ENCODE data around the gene FGFR3.

The FGFR3 gene

DNA sequence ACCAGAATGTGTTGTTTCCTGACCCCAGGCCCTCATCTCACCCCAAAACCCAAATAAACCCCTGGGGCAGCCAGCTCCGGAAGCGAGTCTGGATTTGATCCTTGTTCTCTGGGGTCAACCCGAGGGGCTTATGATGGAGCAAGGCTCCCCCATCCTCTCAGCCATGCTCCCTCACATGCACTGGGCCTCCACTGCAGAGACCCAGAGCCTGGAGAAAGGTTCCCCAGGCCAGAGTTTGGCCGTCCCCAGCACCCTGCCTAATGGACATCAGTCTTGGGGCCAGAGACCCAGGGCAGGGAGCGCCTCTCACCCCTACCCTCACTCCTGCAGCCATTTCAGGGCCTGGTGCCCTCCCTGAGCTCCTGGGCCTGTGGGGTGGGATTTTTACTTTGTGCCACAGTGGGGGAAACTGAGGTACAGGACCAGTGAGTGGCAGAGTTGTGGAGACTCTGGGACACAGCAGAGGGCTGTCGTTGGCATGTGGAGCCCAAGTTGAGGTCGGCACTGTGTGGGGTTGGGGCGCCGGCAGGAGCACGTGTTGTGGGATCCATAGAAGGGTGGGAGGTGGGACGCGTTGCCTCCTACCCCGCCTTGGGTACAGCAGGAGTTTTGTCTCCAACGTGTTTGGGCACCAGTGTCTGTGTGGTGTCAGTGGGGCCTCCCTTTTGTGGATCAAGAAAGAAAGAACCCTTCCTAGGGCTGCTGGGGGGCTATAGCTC, 3.6 kb downstream of the FGFR3 start:
- no peak for DNase-seq (ENCODE audit: low read depth)

DNA sequence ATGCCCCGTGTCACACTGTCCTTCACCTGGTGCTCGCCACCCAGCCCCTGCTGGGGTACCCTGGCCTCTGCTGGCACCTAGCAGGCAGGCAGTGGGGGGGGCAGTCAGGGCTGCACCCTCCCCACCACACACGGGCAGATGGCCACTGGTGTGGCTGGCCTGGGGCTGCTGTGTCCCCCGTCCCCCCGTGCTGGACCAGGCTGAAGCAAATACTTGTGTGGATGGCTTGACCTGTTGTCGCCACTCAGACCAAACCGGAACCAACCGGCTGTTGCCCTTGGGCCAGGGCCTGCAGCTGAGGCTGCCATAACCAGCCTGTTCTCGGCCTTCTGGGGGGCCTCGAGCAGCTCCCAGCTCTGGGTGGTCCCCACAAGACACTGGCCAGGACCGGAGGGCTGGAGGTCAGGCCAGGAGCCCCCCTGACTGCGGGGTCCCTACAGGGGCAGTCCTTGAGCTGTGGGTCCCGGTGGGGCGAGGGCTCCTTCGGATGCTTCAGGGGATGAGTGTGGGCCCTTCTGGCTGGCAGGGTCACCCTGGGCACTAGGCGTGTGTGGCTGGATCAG, 4.3 kb downstream of the FGFR3 start:
- H3K4me3 ChIP-seq (ENCODE audit: control insufficient read depth, low read depth, low read length) = no peak overlapping the region
- TF ChIP-seq, protein P1, sequence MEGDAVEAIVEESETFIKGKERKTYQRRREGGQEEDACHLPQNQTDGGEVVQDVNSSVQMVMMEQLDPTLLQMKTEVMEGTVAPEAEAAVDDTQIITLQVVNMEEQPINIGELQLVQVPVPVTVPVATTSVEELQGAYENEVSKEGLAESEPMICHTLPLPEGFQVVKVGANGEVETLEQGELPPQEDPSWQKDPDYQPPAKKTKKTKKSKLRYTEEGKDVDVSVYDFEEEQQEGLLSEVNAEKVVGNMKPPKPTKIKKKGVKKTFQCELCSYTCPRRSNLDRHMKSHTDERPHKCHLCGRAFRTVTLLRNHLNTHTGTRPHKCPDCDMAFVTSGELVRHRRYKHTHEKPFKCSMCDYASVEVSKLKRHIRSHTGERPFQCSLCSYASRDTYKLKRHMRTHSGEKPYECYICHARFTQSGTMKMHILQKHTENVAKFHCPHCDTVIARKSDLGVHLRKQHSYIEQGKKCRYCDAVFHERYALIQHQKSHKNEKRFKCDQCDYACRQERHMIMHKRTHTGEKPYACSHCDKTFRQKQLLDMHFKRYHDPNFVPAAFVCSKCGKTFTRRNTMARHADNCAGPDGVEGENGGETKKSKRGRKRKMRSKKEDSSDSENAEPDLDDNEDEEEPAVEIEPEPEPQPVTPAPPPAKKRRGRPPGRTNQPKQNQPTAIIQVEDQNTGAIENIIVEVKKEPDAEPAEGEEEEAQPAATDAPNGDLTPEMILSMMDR (IDR thresholded peaks at IDR 0.05; ENCODE audit: control insufficient read depth, insufficient read depth, low read depth, low read length, missing control alignments) = no peak
- DNase-seq (ENCODE audit: low read depth) = no peak

More for the DNA sequence above, 3.6 kb downstream of the FGFR3 start:
- TF ChIP-seq, protein P1 (IDR thresholded peaks at IDR 0.05; ENCODE audit: control insufficient read depth, insufficient read depth, low read depth, low read length, missing control alignments) = no peak
- H3K4me3 ChIP-seq (ENCODE audit: control insufficient read depth, low read depth, low read length) = no peak overlapping the region

DNA sequence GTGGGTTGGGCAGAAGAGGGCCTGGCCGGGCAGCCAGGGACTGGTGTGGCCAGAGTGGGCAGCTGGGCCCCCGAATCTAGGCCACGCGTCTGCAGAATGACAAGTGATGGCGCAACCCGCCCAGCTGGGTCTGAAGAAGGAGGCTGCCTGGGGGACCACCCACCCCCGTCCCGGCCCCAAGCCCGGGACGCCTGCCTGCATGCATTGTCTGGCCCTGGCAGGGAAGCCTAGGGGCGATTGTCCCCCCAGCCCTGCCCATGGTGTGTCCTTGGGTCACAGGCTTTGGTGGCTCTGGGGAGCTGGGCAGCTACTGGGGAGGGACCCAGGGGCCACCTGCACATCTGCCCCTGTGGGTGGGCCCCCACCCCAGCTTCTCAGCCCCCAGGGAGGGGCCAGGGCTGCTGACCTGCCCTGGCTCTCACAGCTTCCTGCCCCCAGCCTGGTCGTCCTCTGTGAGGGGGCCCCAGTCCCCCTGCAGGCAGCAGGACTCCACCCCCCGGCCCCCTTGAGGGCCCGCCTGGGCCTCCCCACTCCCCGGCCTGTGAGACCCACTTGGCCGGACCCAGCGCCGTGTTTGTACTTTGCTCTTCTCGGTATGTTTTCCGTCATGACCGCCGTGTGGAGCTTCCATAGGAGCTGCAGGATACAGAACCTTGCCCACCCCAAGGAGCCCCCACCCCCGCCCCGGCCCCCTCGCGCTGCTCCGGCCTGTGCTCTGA, 4.9 kb downstream of the FGFR3 start:
- no peak for DNase-seq (ENCODE audit: low read depth)
- TF ChIP-seq, protein P1 (IDR thresholded peaks at IDR 0.05; ENCODE audit: control insufficient read depth, insufficient read depth, low read depth, low read length, missing control alignments) = no peak
- no peak overlapping the region for H3K4me3 ChIP-seq (ENCODE audit: control insufficient read depth, low read depth, low read length)

DNA sequence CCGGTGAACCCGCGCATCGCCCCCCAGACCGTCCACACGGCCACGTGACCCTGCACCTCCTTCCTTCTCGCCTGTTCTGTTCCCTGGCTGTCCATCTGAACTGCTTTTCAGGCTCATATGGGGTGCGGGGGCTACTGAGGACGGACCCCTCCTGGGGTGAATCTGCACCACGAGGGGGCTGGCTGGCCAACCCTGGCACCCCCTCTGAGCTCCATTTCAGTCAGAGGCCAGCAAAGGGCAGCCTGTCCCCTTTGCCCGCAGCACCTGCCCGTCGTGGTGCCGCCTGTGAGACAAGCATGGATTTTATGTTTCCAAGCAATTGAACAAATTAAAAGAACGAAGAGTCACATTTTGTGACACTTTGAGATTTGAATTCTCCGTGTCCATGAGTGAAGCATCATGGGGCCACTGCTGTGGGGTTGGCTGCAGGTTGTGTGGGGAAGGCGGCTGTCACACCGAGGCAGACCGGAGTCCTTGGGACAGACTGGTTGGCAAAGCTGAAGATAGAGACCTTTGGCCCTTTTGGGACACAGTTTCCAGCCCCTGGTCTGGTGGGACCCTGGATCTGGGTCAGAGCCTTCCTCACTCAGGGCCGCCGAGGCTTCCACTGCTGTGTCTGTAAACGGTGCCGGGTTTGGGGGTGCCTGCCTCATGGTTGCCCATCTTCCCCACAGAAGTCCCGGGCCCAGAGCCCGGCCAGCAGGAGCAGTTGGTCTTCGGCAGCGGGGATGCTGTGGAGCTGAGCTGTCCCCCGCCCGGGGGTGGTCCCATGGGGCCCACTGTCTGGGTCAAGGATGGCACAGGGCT, 5.7 kb downstream of the FGFR3 start:
- H3K4me3 ChIP-seq (ENCODE audit: control insufficient read depth, low read depth, low read length) = no peak overlapping the region
- DNase-seq (ENCODE audit: low read depth) = no peak
- TF ChIP-seq, protein P1 (IDR thresholded peaks at IDR 0.05; ENCODE audit: control insufficient read depth, insufficient read depth, low read depth, low read length, missing control alignments) = no peak

DNA sequence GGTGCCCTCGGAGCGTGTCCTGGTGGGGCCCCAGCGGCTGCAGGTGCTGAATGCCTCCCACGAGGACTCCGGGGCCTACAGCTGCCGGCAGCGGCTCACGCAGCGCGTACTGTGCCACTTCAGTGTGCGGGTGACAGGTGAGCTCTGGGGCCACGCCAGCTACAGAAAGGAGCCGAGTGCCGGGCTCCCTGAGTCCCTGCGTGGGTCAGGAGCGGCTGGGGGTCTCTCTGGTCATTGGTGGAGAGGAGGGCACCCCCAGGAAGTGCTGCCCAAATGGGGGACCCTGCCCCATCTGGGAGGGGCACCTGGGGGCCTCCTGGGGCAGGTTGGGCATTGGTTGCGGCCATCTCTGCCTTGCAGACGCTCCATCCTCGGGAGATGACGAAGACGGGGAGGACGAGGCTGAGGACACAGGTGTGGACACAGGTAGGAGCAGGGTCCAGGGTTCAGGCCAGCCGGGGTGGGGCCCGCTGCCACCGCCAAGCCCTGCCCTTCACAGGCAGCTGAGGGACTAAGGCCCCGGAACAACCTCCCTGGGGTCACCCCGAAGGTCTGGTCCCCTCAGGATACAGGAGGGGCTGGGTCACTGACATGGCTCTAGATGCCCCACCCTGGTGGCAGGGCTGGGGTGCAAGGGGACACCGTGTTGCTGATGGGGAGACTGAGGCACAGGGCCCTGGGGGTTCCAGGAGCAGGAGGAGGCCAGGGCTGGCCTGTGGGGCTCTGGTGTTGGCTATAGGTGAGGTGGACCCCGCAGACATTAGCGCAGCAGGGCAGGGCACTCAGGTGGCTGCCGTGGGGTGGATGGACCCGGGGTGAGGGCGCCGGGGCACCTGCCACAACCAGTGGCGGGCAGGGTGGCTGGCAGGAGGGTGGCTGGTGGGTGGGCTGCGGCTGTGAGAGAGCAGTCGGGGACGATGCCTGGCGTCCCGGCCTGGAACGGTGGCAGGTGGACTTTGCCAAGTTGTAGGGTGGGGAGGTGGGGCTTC, 6.6 kb downstream of the FGFR3 start:
- no peak for DNase-seq (ENCODE audit: low read depth)
- no peak overlapping the region for H3K4me3 ChIP-seq (ENCODE audit: control insufficient read depth, low read depth, low read length)
- TF ChIP-seq, protein P1 (IDR thresholded peaks at IDR 0.05; ENCODE audit: control insufficient read depth, insufficient read depth, low read depth, low read length, missing control alignments) = no peak

Measured in AG09309 (cell line).